Small intestine (tissue), 7 donors: ENCODE results near the gene SAAL1. TPM values are rescaled to one million over a fixed set of nuclear protein-coding genes. Genes with fewer than 3 reads are reported as not detected.

Experiments used
- DNase-seq, 2 donors: peaks; one replicate each; pipeline versions ENCODE4 v3.0.0 to v3.0.0-alpha.2; 2013
- FAIRE-seq: peaks from 2 replicates; lab custom pipeline; 2012; peaks lifted over from hg19 to GRCh38; lab: Jason Lieb, UNC
- H3K27ac ChIP-seq, 3 donors: one replicate each; pipeline ENCODE4 v1.5.1; 2013; ENCODE audit warnings: low read length in 2 of 3, mild to moderate bottlenecking in 2 of 3, control low read depth in 1 of 3, inconsistent platforms in 1 of 3, low read depth in 1 of 3, moderate library complexity in 1 of 3
- H3K27me3 ChIP-seq, 3 donors: one replicate each; pipeline ENCODE4 v1.6.1; 2013; ENCODE audit warnings: low read length in 3 of 3, inconsistent platforms in 1 of 3; ENCODE audit not compliant: control insufficient read depth in 3 of 3, insufficient read depth in 3 of 3
- H3K36me3 ChIP-seq, 3 donors: one replicate each; pipeline ENCODE4 v1.6.1; 2013; ENCODE audit warnings: low read length in 3 of 3, inconsistent platforms in 1 of 3, low read depth in 1 of 3, mild to moderate bottlenecking in 1 of 3, moderate library complexity in 1 of 3; ENCODE audit not compliant: control insufficient read depth in 3 of 3, insufficient read depth in 2 of 3
- H3K4me1 ChIP-seq, 3 donors: one replicate each; pipeline ENCODE4 v1.6.1; 2013; ENCODE audit warnings: low read length in 2 of 3, inconsistent platforms in 1 of 3, low read depth in 1 of 3, mild to moderate bottlenecking in 1 of 3, moderate library complexity in 1 of 3; ENCODE audit not compliant: control insufficient read depth in 3 of 3, insufficient read depth in 2 of 3
- H3K4me3 ChIP-seq, 3 donors: one replicate each; pipeline ENCODE4 v1.5.1; 2013; ENCODE audit warnings: low read length in 3 of 3, control low read depth in 1 of 3, inconsistent platforms in 1 of 3, low read depth in 1 of 3, mild to moderate bottlenecking in 1 of 3, moderate library complexity in 1 of 3
- H3K9me3 ChIP-seq, 2 donors: one replicate each; pipeline ENCODE4 v1.6.1; 2013; ENCODE audit warnings: low read depth in 1 of 2, low read length in 1 of 2; ENCODE audit not compliant: control insufficient read depth in 2 of 2, insufficient read depth in 1 of 2
- WGBS, 3 donors: extraction: QIAGEN DNeasy Blood & Tissue Kit; methylation state at CpG; one replicate each; pipeline ENCODE4 v1.1.7; 2013; 5-methylcytosine and 5-hydroxymethylcytosine counted together
- polyA plus RNA-seq, 4 donors: library from polyadenylated mRNA; stranded (reverse) in 3 of 4; unstranded in 1 of 4; fragments of 200-250 nt in 3 of 4; fragments of 120-200 nt in 1 of 4; gene quantifications; one replicate each; pipeline versions ENCODE4 v1.2.1 to v1.2.3, GENCODE V29; 2013
- donor health status: healthy with polysubstance abuse.
- donor health status: control.
- donor health status: control.
- donor health status: Bipolar disorder and iron deficiency.
- donor health status: healthy.

Gene SAAL1
- polyA plus RNA-seq, 4 donors: 10.0 to 21.9 (median 12.1) TPM

DNA sequence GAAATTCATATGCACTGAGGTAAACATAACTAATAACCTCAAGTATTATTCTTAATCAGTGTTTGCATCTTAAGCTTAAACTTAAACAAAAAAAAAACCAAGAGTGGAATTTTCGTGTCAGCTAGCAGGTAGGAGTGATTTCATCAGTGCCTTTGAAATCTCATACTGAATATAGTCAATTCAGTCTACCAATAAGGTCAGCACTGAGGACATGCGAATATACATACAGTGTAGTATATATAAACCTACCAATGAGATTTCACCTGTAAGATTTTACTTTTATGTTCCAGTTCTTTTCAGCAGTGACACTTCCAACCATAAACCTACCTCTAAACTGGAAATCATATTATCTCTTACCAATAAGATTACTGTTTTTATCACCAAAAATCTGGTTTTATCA lies 27.0 kb downstream of the SAAL1 start:
- DNase-seq (no peak), FAIRE-seq (no peak)
- H3K4me3 ChIP-seq: no peak overlapping the region
- WGBS, 3 donors: 78 to 94% (median 86%) methylated on average over 2 of the region's 2 CpGs
- H3K9me3 ChIP-seq: no peaks in the 10 kb centered on the region
- no peaks in the 10 kb centered on the region for H3K4me1 ChIP-seq
- H3K36me3 ChIP-seq: peaks cover 2 to 7% (median 2%) of the 10 kb centered on the region in 3 donors
- H3K27ac ChIP-seq: no peak overlapping the region
- no peaks in the 10 kb centered on the region for H3K27me3 ChIP-seq

DNA sequence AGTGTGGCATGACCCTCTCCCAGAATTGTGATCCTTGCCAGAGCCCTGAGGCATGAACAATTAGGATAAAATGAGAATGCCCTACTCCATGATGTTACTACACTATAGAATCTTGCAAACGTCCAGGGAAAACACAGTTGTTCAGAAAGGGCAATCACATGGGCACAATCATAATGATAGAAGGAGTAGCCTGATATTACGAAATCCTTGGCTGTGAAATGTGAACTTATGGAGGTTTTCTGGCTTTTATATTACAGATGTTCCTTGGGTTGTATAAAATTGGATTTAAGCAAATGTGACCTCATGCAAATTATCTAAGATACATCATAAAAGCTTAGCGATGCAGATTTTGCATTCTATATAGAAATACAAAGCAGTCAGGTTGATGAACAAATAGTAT lies 30.4 kb downstream of the SAAL1 start:
- Histone ChIP-seq H3K36me3 (peaks cover 0 to 3% (median 2%) of the 10 kb centered on the region in 3 donors), H3K27me3 (no peaks in the 10 kb centered on the region), H3K27ac (no peak overlapping the region), H3K9me3 (no peaks in the 10 kb centered on the region), H3K4me1 (no peaks in the 10 kb centered on the region), H3K4me3 (no peak overlapping the region)
- no peak for DNase-seq
- FAIRE-seq: no peak
- WGBS, 3 donors: 79 to 89% (median 87%) methylated on average over 3 of the region's 3 CpGs

DNA sequence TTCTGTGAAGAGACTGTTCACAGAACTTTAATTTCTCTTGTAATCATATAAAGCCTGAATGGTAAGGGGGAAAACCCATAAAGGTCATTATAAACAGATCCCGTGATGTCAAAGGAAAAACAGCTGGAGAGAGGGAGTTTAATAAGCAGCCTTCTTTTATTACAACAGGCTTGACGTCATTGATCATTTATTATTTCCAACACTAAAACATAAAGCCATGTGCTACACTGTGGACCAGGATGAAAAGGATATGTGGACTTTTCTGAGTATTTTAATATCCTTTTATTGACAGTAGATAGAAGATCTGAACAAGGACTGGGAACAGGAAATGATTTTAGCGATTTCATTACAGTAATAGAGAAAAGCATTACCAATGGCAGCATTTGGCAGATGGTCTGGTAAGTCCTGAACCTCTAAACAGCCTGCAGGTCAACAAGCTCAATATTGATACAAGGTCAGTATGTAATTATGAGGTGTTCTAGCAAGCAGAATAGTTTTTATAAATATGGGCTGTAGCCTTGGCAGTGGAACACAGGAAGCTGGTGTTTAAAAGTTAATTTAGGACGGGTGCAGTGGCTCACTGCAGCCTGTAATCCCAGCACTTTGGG lies 34.7 kb downstream of the SAAL1 start:
- WGBS, 3 donors: 71 to 86% (median 79%) methylated on average over 4 of the region's 4 CpGs
- H3K27ac ChIP-seq: no peak overlapping the region
- no peaks in the 10 kb centered on the region for H3K9me3 ChIP-seq
- no peak for FAIRE-seq
- H3K27me3 ChIP-seq: no peaks in the 10 kb centered on the region
- no peaks in the 10 kb centered on the region for H3K4me1 ChIP-seq
- peak in 1 of 2 donors; percentile 12 for DNase-seq
- H3K36me3 ChIP-seq: no peaks in the 10 kb centered on the region
- no peak overlapping the region for H3K4me3 ChIP-seq

DNA sequence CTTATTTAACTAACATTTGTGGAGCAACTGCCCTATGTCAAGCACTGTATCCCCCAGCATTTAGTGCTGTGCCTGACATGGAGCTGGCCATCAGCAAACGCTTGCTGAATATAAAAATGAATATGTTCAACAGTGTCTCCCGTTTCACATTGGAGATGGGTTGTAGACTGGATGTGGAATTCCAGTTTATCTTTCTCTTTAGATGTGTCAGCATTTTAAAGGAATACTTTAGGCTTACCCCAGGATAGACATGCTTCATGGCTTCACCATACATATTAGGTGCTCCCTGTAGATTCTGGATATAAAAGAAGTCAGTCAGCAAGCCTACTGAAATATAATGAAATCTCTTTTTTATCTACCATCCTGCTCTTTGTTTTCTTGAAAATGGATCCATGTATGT lies 38.5 kb downstream of the SAAL1 start:
- DNase-seq: no peak
- 93 to 97% (median 94%) methylated on average over 2 of the region's 2 CpGs for WGBS, 3 donors
- H3K36me3 ChIP-seq: no peaks in the 10 kb centered on the region
- no peak overlapping the region for H3K27ac ChIP-seq
- no peaks in the 10 kb centered on the region for H3K9me3 ChIP-seq
- no peaks in the 10 kb centered on the region for H3K4me1 ChIP-seq
- no peaks in the 10 kb centered on the region for H3K27me3 ChIP-seq
- no peak for FAIRE-seq
- H3K4me3 ChIP-seq: no peak overlapping the region

DNA sequence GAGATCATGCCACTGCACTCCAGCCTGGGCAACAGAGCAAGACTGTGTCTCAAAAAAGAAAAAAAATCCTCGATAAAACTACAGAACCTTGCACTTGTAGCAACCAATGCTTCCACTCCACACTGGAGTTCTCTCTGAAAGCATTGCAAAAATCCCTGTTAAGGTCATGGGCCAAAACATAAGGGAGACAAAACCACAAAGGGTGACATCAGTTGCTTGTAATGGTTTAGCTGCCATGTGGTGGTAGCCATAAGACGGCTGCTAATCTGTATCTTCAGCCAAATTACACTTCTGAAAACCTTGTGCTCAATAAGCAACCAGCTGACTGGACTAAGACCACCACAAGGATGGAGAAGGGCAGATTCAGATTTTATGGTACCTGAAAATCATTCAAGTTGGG lies 39.3 kb downstream of the SAAL1 start:
- H3K4me3 ChIP-seq: no peak overlapping the region
- H3K36me3 ChIP-seq: no peaks in the 10 kb centered on the region
- WGBS, 3 donors: 91 to 98% (median 97%) methylated on average over 2 of the region's 2 CpGs
- no peaks in the 10 kb centered on the region for H3K4me1 ChIP-seq
- FAIRE-seq: no peak
- H3K27me3 ChIP-seq: no peaks in the 10 kb centered on the region
- H3K27ac ChIP-seq: no peak overlapping the region
- no peaks in the 10 kb centered on the region for H3K9me3 ChIP-seq
- DNase-seq: no peak

DNA sequence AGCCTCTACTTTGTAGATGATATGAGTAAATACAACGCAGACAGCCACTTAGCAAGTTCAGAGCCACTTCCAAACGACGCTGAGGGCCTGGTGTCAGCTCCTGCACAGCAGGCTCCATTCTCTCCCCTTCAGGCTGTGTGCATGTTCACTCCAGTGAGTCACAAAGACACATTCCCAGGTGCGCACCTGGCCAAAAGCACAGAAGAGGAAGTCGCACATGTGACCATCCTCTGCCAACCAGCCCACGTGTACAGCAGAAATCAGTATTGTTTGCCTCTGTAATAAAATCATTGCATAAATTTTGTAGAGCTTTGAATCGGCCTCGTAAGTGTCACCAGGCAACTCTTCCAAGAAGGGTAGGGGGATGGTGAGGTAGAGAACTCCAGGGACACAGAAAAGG lies 40.3 kb downstream of the SAAL1 start:
- DNase-seq: no peak
- Histone ChIP-seq H3K36me3 (no peaks in the 10 kb centered on the region), H3K27ac (no peak overlapping the region), H3K9me3 (no peaks in the 10 kb centered on the region), H3K27me3 (no peaks in the 10 kb centered on the region), H3K4me3 (no peak overlapping the region), H3K4me1 (no peaks in the 10 kb centered on the region)
- WGBS, 3 donors: 83 to 88% (median 84%) methylated on average over 8 of the region's 8 CpGs
- FAIRE-seq: no peak

DNA sequence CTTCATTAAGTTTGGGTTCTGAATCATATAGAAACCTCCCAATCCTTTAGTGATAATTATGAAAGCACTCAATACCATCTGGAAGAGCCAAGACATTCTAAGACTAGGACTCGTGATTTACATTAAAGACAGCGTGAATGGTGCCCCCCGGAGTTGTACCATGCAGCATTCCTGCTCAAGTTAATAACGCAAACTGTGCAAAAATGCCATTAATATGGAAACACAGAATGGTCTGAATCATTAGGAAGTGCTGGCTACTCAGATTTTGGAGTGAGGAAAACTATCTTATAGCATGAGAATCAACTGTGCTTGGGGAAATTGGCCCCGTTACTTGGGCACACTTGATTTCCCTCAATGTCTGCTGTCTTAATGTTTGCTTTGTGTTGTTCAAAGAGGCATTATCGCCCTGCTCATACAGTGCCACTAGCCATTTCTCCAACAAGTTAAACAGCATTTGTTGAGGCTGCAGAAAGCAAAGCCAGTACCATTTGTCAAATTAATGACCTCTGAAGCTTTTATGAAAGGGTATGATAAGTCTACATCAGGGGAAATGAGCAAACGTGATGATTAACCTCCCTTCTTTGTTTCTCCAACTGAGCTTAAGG lies 41.3 kb downstream of the SAAL1 start:
- no peaks in the 10 kb centered on the region for H3K9me3 ChIP-seq
- no peaks in the 10 kb centered on the region for H3K27me3 ChIP-seq
- no peak overlapping the region for H3K27ac ChIP-seq
- H3K4me1 ChIP-seq: no peaks in the 10 kb centered on the region
- H3K4me3 ChIP-seq: no peak overlapping the region
- DNase-seq: no peak
- H3K36me3 ChIP-seq: no peaks in the 10 kb centered on the region
- 89 to 91% (median 90%) methylated on average over 7 of the region's 7 CpGs for WGBS, 3 donors
- no peak for FAIRE-seq

DNA sequence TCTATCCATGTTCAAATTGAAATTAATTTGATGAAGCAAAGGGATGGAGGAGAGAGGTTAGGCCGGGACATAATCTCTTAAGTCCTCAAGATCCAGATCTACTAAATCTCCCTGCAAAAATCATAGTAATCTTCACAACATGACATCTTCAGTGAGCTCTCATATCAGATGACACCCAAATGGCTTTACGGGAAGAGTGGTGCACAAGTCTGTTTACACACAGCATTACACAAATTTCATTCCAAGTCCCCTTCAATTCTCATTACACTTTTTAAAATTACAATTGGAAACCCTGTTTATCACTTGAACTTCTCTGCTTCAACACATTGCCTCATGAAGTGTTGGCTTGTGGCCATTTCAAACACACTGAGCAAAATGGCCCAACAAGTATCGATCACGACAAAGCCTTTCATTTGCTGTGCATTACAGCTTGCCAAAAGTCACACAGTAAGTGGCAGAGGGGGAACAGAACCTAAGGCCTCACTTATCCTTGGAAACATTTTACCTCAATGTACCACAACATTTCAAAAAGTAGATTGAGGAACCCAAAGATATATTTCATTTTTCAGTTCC lies 41.9 kb downstream of the SAAL1 start:
- Histone ChIP-seq H3K36me3 (no peaks in the 10 kb centered on the region), H3K27ac (no peak overlapping the region), H3K9me3 (no peaks in the 10 kb centered on the region), H3K4me3 (no peak overlapping the region), H3K4me1 (no peaks in the 10 kb centered on the region), H3K27me3 (no peaks in the 10 kb centered on the region)
- no peak for DNase-seq
- WGBS, 3 donors: 70 to 88% (median 85%) methylated on average over 4 of the region's 4 CpGs
- no peak for FAIRE-seq
